ENCODE data around the gene EVI2A. TPM values are rescaled to one million over a fixed set of nuclear protein-coding genes. Genes with fewer than 3 reads are reported as not detected.
A peak's percentile ranks its signal among the peaks of the same experiment; 100 is the strongest.
"Not testable (repeated sequence)": the region's sequence is repeated elsewhere in the genome, so short reads cannot be mapped to it uniquely, and the experiment has no call there.

EVI2A gene, protein sequence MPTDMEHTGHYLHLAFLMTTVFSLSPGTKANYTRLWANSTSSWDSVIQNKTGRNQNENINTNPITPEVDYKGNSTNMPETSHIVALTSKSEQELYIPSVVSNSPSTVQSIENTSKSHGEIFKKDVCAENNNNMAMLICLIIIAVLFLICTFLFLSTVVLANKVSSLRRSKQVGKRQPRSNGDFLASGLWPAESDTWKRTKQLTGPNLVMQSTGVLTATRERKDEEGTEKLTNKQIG
- 48.6 and 59.2 TPM in 2 replicates for total RNA-seq
- 7.3 TPM for polyA plus RNA-seq (2012)

DNA sequence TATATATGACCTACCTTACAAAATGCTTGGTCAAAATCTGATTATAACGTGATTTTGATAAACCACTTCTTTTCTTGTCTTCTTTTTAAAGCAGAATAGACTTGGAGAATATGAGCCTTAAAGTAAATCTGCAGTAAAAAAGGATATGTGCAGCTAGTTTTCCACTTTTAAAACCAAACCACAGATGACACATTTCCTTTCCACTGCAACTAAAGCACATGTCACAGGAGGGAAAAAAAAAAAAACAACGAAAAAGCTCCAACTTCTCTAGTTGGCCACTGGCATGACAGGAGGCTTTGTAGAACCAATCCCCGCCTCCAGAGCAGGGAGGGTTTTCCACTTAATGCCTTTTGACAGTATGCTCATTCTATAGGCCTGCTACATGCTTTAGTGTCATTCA lies at the start of gene EVI2A:
Gene EVI2A, minus strand, starts transcription at position 142 of the 400 bp plus-strand sequence. CDS start 2,609 bp downstream, outside the sequence.
- DNase-seq (ENCODE audit: low read depth): peak; percentile 76

DNA sequence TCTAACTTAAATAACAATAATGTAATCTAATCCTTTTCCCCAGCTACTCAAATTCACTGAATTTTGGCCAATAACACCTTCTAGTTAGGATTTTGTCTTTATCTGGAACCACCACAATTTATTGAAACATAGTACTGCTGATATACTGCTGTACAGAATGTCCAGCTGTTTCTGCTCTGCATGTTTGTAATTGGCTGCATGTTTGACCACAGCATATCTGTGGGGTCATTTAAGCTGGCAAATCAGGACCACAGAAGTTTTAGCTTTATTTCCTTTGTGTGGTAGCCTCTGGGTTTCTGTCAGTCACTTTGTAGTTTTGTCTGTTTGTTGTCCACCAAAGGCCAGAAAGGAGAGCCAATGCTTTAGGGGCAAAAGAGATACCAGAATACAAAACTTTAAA lies 47.8 kb upstream of the EVI2A start:
- peak; percentile 88 for DNase-seq (ENCODE audit: low read depth)

DNA sequence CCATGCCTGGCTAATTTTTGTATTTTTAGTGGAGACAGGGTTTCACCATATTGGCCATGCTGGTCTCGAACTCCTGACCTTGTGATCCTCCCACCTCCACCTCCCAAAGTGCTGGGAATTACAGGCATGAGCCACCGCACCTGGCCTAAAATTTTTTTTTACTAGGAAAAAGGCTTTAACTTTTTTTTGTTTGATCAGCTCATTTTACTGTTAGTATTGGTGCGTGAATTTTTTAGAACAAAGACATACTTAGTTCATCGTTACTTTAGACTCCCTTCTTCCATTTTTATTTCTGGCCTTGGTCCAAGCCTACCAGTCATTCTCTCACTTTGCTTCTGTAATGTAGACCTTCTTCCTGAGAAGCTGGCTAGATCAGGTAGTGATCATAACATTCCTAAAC lies 44.7 kb upstream of the EVI2A start:
- no peak for DNase-seq (ENCODE audit: low read depth)

DNA sequence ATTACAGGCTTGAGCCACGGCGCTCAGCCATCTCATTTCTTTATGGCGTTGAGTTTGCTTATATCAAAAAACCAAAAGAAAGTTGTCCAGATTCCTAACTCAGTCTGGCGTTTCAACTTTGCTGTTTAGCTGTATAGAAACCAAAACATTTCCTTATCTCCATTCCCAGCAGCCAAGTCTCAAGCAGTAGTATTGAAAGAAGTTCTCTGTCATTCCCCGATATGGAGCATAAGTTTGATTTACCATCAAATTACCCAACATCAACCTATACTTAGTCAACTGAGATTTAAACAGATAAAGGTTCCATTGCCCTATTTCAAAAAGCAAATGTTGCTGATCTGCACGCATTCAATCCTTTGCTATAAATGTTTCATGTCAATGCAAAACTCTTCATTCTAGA lies 42.6 kb upstream of the EVI2A start:
- no peak for DNase-seq (ENCODE audit: low read depth)

DNA sequence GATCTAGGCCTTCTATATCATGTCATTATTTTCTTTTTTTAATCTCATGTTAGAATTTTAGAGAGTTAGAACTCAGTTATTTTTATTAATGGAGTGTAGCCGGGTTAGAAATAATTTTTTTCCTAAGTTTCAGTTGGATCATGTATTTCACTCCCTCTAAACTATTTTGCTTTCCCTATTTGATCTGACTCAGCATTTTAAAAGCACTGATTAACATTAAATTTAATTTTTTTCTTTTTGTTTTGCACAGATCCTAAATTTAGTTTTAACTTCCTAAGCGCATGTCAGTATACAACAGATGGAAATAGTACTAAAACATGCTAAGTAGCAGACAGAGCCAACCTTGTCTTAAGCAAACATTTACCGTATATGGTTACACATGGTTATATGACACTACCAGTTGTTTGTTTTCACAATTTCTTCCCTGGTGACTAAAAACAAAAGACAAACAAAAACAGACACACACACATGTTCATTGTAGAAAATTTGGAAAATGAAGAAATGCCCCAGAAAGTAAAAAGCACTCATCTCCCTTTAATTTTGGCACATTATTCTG lies 36.5 kb upstream of the EVI2A start:
- peak; percentile 24 for DNase-seq (ENCODE audit: low read depth)

DNA sequence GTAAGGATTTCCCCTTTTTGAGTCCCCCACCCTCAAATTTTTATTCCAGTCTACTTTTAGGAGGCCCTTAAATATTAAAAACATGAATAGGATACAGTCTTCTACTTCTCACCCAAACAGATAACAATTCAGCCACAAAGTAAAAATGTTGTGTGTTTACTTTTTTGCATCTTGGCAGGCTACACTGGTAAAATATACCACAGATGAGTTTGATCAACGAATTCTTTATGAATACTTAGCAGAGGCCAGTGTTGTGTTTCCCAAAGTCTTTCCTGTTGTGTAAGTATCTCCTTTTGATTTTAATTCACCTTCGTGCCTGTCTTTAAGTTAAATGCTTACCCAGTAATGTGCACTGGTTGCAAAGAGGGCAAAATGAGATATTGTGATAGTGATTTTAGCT lies 35.7 kb upstream of the EVI2A start:
- DNase-seq (ENCODE audit: low read depth): no peak

DNA sequence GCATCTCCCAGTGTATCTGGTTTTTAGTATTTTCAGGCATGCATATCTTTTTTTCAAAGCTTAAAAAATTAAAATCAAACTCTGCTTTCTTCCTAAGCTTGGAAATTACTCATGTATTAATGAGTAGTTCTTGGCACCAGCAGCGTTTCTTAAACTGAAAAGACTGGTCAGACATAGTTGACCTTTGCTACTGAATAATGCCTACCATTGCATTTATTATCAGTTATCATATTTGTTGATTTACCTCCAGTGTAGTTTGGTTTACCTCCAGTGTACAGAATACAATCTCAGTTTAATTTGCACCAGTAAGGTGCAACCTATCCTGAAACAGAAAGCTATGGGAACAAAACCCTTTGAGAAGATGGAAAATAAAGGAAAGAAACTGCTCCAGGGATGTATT lies 34.5 kb upstream of the EVI2A start:
- no peak for DNase-seq (ENCODE audit: low read depth)

DNA sequence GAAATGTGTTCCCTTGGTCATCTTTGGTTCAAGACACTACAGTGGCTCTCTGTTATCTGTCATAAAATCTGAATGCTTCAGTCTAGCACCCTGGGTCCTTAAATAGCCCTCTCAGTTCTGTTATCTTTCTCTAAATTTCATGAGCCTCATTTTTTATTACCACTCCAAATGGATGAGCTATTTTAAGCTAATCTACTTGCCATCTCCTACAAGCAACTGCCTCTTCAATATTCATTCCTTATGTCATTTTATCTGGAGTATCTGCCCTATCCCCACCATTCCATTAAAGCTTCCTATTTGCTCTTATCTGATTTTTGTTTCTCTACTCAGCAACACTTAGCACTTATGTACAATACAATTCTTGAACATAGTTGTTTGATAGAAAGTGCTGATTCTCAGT lies 28.0 kb upstream of the EVI2A start:
- no peak for DNase-seq (ENCODE audit: low read depth)

DNA sequence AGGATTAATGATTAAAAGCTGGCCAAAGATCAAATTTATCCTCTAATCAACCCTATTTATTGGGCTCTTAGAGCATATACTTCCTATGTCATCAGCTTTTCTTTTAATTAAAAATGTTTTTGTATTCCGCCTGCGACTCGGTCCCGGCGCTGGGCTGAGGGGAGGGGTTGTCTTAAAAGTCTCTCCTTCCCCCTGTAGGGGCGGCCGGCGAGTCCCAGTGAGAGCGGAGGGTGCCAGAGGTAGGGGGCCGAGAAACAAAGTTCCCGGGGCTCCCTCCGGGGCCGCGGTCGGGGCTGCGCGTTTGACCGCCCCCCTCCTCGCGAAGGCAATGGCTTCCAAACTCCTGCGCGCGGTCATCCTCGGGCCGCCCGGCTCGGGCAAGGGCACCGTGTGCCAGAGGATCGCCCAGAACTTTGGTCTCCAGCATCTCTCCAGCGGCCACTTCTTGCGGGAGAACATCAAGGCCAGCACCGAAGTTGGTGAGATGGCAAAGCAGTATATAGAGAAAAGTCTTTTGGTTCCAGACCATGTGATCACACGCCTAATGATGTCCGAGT lies 23.8 kb upstream of the EVI2A start:
- not testable (repeated sequence) for DNase-seq (ENCODE audit: low read depth)

DNA sequence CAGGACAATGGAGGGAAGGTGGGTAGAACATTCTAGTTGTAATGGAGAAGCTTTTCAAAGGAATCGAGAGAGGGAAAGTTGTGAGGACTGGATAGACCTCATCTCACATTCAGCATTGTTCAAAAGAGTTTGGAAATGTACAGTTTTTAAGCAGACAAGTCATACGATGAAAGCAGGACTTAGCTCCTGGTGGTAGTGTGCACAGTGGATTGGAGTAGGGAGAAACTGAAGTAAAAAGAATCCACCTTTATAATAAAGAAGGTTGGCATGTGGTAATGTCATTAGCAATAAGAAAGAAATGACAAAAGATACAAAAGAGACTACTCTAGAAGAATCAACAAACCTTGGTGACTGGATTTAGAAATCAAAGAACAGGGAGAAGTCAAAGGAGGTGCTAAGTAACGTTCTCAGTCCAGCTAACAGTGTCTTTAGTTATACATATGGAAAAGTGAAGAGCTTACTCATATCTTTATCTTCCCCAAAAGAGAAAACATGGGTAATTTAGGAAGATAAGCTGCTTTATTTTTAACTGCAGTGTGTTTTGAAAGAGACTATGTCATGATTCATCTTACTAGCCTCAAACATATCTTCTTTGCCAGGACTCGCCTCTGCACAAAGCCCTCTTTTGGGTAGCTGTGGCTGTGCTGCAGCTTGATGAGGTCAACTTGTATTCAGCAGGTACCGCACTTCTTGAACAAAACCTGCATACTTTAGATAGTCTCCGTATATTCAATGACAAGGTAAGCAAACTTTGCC lies 18.7 kb upstream of the EVI2A start:
- peak; percentile 57 for DNase-seq (ENCODE audit: low read depth)

DNA sequence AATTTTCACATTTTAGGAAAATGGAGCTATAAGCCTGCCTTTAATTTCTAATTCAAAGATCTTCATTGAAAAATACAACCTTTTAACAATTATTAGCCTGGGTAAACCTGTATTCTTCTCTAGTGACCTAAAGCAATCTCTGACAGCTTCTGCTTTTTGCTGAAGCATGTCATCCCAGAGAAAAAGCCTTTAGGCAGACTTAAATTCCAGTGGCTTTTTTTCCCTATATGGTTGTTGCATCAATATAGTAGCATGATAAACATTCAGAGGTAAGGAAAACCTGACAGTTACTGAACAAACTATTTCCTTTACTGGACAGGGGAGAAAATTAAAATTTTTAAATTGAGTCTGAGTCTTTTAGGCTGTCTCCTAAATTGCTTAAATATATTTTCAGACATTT lies 7.8 kb upstream of the EVI2A start:
- no peak for DNase-seq (ENCODE audit: low read depth)

DNA sequence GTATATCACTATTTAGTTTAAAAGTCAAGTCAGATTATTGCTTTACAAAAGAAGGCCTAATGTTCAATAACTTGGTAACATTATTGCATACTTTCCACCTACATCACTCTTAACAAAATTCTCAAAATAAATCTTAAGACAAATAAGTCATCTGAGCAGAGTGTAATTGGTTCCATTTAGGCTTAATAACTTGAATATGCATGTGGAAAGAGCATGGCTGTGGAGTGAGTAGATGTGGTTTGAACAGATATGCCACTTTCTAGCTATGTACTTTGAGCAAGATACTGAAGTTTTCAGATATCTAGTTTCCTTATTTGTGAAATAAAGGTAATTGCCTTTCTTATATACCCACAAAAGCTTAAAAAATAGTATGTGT lies 6.7 kb upstream of the EVI2A start:
- DNase-seq (ENCODE audit: low read depth): peak; percentile 23

DNA sequence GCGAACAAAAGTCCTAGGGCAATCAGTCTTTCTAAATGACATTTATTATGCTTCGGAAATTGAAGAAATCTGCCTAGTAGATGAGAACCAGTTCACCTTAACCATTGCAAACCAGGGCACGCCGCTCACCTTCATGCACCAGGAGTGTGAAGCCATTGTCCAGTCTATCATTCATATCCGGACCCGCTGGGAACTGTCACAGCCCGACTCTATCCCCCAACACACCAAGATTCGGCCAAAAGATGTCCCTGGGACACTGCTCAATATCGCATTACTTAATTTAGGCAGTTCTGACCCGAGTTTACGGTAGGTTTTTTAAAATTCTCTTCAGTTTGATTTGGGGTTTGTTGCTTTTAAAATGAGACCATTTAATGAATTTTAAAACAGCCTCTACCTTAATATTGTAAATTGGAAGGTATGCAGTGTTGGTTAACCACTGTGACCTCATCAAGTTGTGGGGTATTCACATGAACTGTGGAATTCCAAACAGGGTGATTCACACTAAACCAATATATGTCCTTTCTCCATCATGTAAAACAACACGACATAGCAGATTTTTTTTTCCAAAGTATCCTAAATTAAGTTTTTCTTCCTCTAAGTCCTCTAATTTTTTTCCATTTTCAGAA lies 6.2 kb upstream of the EVI2A start:
- DNase-seq (ENCODE audit: low read depth): peak; percentile 66

DNA sequence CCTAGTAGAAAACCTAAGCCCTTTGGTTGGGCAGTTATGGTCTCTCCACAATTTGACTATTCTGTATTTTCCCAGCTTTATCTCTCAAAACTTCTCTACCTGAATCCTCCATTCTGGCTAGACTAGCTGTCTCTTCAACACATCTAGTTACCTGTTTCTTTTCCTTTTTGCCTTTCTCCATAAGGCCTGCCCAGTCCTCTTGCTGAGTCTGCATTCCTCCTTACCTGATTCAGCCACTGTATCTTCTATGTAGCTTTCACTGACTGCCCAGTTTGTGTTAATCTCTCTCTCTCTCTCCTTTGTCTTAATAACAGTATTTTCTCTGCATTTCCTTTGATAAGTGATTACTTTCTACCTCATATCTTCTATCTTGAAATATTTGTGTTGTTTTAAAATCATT lies 2.1 kb upstream of the EVI2A start:
- no peak for DNase-seq (ENCODE audit: low read depth)

DNA sequence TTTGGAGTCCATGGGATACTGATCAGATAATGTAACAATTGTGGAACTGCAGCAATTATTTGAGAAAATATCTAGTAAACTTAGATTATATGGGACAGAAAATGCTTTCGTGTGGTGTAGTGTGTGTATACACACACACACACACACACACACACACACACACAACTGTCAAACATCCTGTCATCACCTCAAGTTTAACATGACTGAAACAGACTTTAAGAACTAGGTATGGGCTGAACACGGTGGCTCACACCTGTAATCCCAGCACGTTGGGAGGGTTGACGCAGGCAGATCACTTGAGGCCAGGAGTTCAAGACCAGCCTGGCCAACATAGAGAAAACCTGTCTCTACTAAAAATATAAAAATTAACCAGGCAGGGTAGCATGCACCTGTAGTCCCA lies 544 bp upstream of the EVI2A start:
- no peak for DNase-seq (ENCODE audit: low read depth)

DNA sequence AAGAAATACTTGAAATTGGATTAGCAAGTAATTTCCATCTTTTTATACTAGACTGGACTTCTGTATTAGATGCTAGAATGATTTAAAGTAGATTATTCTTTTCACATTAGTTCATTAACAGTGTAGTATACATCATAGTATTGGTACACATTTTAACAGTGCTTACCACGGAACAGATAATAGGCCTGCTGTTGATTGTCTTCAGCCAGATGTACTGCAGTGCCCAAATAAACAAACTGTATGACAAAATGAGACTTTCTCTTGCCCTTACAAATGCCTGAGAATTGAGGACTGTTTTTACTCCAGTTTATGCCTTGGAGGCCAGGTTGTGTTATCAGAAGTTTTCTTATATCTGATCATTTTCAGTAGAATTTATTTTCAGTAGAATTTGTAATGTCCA lies 631 bp downstream of the EVI2A start:
- DNase-seq (ENCODE audit: low read depth): peak; percentile 32

DNA sequence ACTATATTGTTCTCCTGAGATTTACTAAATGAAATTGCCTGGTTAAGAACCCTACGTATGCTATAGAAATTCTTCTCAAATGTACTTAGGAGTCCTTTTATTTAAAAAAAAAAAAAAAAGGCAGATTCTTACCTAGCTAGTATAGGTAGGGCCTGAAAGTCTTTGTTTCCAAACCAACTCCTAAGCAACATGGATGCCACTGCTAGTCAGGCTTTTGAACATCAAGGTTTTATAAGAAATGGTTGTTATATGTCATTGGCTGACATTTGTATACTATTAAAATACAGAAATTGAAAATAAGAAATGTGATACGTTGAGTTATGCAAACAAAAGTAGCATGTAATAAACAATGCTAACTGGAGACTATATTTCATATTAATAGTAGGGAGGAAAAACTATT lies 1.2 kb downstream of the EVI2A start:
- DNase-seq (ENCODE audit: low read depth): no peak

DNA sequence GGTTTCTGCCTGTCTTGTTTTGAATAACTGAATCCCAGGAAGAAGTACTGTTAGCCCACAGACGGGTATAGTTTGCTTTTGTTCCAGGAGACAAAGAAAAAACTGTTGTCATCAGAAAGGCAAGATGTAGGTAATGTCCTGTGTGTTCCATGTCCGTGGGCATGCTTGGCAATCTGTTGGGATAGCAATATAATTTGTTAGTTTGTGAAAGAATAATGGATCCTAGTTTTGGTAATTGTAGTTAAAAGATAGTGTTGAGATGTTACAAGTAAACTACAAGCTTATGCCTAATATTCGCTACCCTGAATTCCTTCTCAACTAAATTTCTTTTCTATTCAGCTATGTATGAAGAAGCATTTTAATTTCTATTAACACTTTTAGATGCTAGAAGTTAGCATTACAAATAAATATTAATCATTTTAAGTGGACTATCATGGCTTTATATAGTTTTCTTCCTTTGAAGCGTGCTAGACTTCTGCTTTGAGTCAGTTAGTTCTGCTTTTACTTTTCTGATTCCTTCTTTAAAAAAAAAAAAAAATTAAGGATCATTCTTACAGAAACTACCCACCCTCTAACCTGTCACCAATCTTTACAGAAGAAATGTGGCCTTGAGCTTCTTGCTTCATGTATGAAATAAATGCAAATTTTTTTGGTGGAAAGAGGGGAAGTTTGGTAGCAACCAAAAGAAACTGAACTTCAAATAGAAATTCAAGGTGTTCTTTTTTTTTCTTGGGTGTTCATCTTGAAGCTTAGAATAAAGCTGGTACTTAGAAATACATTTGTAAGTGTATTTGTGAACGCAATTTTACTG lies 2.4 kb downstream of the EVI2A start:
- DNase-seq (ENCODE audit: low read depth): peak; percentile 54

DNA sequence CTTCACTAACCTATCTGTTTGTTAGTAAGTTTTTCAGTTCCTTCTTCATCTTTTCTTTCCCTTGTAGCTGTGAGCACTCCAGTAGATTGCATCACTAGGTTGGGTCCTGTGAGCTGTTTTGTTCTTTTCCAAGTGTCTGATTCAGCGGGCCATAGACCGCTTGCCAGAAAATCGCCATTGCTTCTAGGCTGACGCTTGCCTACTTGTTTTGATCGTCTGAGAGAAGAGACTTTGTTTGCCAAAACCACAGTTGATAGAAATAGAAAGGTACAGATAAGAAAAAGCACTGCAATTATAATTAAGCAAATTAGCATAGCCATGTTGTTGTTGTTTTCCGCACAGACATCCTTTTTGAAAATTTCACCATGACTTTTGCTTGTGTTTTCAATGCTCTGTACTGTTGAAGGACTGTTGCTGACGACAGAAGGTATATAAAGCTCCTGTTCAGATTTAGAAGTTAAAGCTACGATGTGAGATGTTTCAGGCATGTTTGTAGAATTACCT lies 3.1 kb downstream of the EVI2A start:
- peak; percentile 82 for DNase-seq (ENCODE audit: low read depth)

DNA sequence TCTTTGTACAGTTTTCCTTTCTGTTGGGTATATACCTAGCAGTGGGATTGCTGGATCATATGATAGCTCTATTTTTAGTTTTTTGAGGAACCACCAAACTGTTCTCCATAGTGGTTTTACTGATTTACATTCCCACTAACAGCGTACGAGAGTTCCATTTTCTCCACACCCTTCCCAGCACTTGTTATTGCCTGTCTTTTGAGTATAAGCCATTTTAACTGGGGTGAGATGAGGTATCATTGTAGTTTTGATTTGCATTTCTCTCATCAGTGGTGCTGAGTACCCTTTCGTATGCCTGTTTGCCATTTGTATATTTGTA lies 6.7 kb downstream of the EVI2A start:
- DNase-seq (ENCODE audit: low read depth): no peak
